ENCODE results near the gene SORCS1.

Gene SORCS1

DNA sequence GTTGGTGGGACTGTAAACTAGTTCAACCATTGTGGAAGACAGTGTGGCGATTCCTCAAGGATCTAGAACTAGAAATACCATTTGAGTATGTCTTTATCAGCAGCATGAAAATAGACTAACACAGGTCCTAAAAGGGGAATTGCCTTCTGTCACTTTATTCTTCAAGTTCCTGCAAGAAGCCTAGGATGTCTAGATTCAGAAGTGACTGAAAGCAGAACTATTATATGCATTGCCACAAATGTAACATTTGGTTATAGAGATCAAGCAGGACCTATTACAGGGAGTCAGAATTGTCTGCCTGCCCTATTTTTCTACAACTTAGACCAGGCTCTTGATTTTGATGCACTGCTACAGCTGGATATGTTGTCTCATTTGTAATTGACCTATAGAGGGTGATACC is 364.7 kb downstream of the SORCS1 start:
- no peak for DNase-seq

DNA sequence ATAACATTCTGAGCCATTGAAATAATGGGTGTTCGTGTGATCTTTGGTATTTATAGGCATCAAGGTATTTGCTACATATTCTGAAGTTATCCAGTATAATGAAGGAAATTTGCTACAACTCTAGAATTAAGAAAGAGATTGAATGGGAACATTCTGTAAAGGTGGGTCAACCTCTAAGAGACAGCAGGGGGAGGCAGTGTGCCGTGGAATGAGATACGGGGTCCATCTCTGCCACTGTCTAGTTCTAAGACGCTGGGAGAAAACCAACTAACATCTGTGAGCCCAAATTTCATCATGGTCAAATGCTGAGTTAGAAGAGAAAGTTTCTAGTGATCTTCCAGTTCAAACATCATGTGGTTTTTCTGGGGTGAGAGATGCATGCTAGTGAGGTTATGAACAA is 368.9 kb downstream of the SORCS1 start:
- no peak for DNase-seq

DNA sequence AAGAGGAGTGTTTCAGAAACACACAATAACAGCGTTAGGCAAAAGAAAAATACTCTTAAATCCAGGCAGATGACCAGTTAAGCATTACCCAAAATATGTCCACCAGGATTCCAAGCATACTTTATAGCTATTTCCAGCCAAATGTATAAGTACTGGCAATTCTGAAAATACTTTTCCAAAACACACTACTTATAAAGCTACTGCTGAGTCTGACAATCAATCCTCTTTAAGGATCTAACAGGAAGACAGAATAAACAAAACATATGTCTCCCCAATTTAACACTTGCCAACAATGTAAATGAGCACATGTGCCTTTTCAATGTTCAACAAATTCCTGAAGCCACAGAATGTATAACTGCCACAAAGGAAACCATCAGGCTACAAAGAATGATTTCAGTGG is 370.9 kb downstream of the SORCS1 start:
- DNase-seq: no peak

DNA sequence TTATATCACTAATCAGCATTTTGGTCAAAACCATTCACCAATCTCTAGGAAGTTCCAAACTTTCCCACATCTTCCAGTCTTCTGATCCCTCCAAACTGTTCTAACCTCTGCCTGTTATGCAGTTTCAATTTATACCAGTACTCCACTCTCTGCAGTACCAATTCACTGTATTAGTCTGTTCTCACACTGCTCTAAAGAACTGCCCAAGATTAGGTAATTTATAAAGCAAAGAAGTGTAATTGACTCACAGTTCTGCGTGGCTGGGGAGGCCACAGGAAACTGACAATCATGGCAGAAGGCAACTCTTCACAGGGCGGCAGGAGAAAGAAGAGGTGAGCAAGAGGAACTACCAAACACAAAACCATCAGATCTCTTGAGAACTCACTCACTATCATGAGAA is 374.9 kb downstream of the SORCS1 start:
- no peak for DNase-seq

DNA sequence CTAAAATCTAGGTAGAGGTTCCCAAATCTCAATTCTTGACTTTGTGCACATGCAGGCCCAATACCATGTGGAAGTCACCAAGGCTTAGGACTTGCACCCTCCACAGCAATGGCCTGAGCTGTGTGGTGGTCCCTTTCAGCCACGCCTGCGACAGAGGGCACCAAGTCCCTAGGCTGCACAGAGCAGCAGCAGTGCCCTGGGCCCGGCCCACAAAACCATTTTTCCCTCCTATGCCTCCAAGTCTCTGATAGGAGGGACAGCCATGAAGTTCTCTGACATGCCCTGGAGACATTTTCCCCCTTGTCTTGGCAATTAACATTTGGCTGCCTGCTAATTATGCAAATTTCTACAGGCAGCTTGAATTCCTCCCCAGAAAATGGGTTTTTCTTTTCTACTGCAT is 375.5 kb downstream of the SORCS1 start:
- DNase-seq: no peak

DNA sequence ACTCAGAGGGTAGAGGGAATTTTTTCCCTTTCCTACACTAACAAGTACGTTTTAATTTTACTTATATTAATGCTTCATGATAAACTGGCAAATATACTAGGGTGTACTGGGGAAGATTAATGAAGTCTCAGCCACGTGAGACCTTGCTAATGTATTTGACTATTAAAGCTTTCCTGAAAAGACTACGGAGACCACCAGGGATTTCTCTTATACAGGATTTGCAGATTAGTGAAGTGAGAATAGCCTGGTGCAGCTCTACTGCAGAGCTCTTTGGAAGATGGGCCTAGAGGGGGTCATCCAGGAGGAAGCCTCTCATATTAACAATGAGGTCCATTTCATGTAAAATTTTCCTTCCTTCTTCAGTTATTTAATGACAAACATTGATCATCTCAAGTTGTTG is 379.0 kb downstream of the SORCS1 start:
- DNase-seq: no peak

DNA sequence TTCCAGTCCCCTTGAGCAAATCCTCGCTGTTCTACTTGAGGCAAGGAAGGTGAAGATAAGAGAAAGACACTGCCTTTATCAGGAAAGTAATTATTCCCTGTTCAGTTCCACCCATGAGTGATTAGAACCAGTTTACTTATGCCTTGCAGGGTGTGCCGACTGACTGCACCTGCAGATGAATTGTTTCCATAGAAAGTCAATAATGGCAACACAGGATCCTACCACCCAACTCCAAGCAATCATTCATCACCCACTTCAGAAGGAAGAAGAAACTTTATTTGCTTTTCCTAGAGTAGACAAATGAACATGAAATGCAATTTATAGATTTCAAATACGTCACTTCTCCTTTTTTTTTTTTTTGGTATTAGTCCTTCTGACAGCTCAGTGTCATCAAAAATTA is 383.9 kb downstream of the SORCS1 start:
- no peak for DNase-seq

DNA sequence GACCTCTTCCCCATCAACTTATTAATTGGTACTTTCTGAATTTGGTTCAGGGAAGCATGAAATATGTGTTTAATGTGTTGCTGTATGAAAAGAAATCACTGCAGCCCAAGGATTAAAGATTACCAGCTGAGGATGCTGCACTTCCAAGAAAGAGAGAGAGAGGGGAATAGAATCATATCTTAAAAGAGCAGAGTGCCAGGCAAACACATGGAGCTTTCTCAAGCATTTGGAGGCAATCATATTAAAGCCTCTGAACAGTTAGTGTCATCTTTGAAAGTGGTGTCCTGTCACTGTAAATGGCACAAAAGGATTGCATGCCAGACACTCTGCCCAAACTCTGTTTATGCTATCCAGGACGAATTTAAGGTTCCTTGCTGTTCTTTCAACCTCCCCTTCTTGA is 386.7 kb downstream of the SORCS1 start:
- no peak for DNase-seq

DNA sequence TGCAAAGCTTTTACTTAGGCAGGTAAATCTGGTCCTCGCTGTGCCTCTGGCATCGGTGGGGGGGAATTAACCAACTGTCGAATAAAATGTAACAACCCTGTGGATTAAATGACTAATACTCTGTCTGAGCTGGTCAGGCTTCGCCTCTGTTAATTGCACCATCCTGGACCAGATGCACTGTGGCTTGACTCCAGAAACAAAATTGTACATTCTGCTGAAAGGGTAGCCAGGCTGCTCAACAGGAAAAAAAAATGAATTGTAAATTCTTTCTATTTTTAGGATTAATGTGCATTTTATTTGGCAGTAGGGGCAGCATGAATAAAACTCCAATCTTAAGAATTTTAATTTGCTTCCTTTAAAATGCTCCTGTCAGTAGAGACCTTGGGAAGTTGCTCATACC is 389.4 kb downstream of the SORCS1 start:
- DNase-seq: no peak

DNA sequence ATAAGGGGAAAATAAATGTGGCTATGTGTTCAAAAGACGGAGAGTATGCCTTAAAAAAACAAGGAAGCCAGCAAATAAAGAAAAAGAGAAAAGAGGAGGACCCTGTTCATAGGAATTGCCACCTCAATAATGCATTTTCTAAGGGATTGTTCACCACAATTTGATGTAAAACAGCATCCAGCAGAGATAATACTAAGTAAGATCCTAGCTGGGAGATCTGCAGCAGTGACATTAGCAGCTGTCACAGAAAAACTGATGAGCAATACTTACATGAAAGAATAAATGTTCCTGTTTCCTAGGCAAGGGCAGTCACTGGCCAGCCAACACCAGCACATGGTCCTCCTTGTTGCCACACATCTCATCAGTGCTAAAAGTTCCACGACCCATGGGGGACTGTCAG is 391.5 kb downstream of the SORCS1 start:
- DNase-seq: no peak

DNA sequence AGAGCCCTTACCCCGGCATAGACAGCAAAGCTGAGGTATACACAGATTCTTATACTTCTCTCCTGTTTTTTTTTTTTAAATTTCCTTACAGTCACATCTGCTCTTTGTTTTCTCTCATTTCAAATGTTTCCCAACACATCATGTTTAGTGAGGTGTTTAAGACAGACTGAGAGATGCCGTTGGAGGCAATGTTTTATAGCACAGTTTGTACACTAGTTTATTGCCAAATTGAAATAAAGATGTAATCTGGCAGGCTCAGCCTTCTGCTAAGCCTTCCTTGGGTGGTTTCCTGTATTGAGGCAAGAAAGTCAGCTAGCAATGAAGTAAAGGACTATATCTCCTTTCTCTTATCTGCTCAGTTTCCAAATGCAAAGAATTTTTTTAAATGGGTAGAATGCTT is 393.4 kb downstream of the SORCS1 start:
- no peak for DNase-seq

DNA sequence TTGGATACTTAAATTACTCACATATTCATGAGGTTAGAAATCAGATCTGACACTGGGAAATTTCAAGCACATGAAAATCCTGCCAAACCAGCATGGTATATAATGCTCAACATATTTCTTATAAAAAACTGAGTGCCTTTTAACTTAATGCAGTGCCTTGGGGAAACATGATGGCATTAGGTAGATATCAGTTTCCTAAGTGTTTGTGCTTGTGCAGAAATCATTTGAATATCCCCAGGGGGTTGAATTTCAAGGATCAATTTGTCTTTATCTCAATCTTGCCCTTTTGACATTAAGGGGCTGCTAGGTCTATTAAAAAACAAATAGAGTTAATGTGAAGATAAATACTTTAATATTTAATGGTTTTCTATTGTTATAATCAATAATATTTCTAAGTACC is 396.3 kb downstream of the SORCS1 start:
- no peak for DNase-seq

DNA sequence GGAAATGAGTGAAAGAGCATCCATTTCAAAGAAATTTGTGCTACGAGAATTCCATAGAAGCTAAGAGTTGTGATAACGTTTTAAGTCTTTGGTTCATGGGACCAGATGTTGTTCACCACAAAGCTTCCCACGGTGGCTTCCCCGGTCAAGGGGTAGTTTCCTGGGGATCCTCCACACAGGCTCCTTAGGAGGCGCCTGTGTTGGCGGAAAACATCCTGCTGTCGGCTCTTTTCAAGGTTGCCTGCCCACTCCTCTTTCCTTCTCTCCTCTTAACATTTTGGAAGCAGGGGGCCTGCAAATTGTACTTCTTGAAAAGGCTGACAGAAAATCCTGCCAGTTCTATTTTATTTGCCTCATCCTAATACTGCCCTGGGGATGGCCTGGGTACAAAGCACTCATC is 398.6 kb downstream of the SORCS1 start:
- no peak for DNase-seq

DNA sequence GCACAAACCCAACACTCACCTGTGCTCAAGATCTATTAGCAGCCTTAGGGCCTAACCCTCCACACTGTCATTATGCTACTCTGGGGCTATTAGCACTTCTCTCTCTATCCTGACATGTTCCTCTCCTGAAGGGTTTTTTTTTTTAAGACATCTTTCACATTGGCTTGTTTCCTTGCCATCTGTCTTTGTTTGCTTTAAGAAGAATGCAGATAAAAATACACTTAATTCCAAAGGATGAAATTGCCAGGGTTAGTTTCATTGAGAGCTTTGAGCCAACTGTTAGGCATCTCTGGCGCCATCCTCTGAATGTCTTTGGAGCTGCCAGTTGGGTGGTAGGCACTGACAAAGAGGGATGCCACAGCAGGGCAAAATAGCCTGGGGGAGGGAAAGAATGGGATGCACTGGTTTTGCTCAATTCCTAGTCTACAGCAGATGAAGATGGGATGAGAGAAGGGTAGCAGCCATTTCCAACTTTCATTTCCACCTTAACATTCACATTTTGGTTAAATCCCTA is 399.2 kb downstream of the SORCS1 start:
- no peak for DNase-seq

DNA sequence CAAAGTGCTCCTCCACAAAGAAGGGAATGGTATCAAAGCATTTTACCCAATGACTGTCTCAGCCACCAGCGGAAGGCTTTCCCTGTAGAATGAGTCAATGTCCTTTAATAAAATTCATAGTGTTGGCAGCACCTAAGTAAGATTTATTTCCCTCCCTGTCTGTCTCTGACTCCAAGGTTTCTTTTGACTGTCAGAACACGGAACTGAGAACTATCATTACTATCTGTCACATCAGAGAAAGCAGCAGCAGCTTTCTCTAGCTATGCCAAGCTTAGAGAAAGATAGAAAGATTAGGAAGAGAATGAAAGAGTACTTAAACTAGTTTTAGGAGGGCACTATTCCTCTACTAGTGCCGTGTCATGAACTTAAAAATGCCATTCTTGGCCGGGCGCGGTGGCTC is 400.1 kb downstream of the SORCS1 start:
- no peak for DNase-seq

DNA sequence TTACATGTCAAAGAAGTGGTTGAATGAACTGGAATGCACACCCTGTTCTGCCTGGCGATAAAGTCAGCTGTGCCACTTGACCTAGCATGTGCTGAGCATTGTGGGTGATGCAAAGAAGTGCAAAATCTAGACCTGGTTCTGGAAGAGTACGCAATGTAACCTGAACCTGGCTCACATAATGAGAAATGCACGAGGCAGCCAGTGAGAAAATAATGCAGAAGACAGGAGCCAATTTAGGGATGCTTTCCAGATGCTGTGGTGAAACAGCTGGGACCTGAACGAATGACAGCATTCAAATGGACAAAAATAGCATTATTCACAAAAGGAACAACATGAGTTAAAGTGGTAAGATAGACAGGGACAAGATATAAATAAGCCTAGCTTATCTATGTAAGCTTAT is 402.6 kb downstream of the SORCS1 start:
- DNase-seq: no peak

DNA sequence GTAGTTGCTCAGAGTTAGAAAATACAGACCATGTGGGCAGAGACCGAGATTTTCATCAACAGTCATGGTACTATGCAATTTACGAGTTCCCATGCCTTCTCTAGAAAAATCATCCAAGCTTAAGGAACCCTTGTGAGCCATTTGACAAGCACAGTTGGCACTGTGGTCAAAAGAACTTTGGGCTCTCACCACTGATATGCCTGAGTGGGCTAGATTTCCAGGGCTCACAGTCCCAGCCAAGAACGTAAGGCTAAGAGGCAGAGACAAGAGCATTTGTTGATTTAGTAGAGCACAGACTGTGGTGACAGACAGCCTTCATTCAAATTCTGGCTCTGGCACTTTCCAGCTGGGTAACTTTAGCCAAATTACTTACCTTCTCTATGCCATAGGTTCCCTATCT is 407.0 kb downstream of the SORCS1 start:
- no peak for DNase-seq

DNA sequence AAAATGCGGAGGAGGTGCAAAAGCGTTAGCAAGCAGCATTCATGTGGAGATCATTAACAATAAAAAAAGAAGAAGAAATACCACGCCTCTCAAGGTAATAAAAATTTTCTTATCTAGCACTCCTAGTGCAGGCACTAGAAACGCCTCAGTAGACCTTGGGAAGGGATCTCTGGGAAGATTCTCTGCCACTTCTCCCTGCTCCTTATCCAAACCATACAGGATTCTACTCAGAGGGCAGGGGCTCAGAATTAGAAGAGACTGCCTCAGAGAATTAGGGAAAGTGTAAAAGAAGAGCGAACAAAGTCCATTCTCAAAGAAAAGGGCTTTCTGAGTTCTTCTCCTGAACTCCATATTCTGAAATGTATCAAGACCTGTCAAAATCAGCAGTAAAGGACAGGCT is 413.4 kb downstream of the SORCS1 start:
- DNase-seq: no peak

DNA sequence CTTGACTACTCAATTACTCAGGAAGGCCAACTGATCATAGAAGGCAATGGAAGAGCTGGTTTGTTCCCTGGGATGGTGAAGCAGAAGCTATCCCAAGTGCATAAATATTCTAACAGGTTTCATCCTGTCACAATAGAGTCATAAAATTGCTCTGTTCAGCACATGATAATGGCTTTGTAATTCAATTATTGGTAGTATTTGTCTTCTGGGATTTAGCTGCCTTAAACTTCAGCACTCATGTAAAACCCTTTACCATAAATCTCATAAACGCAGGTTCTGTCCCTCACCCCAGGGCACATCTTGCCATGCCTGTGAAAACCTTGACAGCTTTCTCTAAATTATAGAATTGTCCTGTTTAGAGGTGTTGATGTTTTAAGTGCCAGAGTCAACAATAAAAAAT is 417.6 kb downstream of the SORCS1 start:
- DNase-seq: no peak

DNA sequence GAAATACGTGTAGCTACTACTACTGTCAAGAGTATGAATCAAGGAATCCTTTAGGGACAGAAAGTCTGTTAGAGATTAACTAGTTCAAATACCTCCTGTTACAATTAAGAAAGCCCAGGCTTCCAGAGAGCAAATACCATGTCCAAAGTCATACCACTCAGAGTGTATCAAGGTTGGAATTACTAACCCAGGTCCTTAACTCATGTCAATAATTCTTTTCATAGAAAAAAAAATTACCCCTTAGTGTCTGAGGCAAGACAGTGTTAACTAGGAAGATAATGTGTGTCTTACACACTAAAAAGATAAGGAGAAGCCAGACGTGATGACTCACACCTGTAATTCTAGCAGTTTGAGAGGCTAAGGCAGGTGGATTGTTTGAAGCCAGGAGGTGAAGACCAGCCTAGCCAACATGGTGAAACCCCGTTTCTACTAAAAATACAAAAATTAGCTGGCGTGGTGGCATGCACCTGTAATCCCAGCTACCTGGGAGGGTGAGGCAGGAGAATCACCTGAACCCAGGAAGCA is 423.4 kb downstream of the SORCS1 start:
- DNase-seq: no peak

DNA sequence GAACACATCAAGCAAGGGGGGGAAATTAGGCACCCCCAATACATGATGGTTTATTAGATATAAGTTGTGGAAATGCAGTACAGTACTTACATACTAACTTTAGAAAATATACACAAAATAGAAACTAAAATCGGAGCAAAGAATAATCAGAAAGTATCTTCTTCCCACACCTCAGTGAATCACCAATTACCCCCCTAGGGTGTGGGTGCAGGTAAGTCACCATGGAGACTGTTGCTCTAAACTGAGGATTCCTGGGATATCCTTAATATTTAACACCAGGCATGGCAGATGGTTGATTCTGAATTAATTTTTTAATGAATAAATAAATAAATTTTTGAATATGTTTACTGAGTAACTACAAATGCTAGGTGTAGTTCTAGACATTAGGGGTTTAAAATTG is 424.4 kb downstream of the SORCS1 start:
- no peak for DNase-seq

DNA sequence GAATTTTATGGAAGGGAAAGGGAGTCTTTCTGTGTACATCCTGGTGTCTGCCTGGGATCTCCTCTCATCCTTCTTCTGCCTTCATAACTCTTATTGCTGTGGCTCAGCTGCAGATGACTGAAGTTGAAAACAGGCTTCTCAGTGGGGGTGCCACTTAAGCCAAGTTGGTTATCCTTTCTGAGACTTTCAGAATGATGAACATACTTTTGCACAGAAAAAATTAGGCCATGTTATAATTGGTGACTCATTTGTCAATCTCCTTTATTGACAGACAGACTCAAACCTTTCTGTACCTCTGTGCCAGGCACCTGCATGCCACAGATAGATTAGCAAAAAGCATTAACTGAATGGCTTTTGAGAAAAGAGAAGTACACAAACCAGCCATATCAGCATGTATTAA is 430.3 kb downstream of the SORCS1 start:
- no peak for DNase-seq

DNA sequence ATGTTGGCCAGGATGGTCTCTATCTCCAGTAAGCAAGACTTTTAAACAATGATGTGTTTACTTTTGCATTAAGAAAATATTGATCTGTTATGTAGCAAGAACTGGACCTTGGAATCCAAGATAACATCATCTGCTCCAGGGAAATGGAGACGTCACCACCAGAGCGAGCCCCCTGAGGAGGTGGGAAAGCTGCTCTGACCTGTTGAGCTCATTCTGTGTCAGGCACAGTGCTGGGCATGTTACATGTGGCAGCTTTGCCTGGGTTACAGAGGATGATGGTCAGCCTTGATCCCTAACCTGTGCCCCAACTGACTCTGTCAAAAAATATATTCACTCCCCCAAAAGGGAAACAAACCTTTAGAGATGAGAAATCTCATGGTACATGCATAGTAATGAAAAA is 436.3 kb downstream of the SORCS1 start:
- no peak for DNase-seq

DNA sequence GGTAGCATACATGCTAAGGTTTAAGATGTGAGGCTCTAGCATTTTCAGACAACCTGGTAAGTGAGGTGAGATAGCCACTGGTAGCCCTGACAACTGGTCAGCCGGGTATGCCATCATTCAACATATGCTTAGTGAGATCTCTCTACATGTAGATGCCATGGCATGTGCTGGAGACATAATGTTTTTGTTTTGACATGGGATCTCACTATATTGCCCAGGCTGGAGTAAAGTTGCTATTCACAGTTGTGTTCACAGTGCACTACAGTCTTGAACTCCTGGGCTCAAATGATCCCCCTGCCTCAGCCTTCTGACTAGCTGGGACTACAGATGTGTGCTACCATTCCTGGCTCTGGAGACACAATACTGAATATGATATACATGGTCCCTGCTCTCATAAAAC is 437.3 kb downstream of the SORCS1 start:
- no peak for DNase-seq

DNA sequence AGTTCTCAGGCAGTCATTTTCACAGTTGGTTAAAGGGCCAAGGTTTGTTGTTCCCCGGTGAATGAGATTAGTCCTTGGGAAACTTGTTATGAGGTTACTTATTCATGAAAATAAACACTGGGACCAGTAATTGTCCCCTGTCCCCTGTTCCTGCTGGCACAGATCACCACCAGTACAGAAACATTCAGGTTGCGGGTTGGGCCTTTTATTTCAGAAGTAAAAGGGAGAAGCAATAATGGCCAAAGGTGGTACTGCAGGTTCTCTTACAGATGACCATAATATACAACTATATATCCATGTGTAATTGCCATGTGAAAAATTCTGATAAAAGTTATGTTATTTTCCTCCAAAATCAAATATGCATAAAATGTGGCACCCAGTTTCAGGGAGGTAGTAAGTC is 442.0 kb downstream of the SORCS1 start:
- DNase-seq: no peak

DNA sequence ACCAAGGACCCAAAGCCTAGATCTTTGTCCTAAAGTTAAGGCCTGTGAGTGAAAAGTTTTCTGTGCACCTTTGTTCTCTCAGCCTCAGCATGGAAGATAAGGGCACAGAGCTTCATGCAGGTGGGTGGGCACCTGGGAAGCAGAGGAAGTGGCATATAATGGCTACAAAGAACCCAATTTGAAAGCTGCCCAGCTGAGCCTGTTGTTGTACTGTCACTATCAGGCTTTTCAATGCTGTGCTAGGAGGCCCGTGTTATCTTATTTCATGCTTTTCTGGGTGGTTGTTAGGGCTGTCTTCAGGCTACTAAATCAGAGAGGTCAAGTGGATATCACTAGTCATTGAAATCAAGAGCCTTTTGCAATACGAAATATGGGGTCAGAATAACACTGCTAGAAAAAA is 443.8 kb downstream of the SORCS1 start:
- no peak for DNase-seq
